GM10847 (cell line): ENCODE measurements around the gene HNRNPC.

ENCODE experiments used
- POLR2A ChIP-seq: IDR thresholded peaks from 2 replicates; pipeline ENCODE4 v1.6.1; 2011; ENCODE audit not compliant: insufficient read length; ENCODE audit errors: extremely low read depth

The HNRNPC gene

DNA sequence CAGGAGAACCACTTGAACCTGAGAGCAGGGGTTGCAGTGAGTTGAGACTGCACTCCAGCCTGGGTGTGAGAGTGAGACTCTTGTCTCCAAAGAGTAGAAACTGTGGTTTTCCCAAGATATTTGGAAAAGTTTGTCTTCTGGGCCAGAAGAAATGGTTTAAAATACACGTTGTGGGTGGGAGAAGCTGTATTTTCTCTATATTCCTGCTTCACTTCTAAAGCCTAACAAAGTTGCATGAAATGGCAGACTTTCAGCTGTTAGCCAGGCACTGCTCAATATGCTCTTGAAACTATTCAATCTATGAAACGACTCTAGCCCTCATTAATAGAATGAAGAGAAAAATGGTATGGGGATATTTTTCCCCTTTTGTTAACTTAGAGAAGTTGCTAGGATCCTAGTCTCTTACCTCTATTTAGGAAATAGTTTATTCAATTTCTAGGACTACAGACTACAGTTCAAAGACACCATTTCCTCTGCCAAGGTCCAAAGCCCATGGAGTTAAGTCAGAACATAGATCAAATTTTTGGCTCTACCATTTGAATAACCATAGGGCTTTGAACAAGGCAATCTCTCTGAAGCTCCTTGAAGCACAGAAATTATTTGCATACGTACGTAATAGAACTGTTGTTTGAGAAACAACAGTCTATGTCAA, 64.1 kb downstream of the HNRNPC start:
- no peak for TF ChIP-seq POLR2A

DNA sequence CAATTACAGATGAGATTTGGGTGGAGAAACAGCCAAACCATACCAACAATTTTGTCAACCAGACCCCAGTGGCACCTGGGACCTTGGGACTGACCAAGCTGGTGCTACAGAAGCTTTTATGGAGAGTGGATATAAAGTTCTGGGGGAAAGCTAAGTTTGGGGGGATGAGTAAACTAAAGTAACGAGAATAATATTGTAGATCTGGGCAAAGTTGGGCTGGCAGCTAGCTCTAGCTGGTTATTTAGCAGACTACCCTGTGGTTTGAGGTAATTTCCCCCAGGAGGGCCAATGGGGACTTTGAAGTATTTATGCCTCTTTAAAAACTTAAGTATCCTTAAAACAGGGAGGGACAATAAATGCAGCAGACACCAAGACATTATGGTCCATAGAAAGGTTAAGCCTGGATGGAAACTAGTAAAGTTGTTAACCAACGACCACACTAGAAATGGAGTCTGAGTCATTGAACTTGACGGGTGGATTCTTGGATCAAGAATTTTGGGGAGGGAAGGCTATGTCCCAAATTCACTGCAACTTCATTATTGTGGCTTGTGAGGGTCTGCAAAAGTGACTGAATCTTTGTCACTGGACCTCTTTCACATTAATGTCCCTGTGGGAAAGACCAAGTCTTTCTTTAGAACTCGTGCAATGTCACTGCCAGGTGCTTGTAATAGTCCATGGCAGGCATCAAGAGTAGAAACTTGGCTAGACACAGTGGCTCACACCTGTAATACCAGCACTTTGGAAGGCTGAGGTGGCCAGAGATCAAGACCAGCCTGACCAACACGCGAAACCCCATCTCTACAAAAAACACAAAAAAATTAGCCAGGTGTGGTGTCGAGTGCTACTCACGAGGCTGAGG, 64.8 kb downstream of the HNRNPC start:
- TF ChIP-seq POLR2A, result no peak

DNA sequence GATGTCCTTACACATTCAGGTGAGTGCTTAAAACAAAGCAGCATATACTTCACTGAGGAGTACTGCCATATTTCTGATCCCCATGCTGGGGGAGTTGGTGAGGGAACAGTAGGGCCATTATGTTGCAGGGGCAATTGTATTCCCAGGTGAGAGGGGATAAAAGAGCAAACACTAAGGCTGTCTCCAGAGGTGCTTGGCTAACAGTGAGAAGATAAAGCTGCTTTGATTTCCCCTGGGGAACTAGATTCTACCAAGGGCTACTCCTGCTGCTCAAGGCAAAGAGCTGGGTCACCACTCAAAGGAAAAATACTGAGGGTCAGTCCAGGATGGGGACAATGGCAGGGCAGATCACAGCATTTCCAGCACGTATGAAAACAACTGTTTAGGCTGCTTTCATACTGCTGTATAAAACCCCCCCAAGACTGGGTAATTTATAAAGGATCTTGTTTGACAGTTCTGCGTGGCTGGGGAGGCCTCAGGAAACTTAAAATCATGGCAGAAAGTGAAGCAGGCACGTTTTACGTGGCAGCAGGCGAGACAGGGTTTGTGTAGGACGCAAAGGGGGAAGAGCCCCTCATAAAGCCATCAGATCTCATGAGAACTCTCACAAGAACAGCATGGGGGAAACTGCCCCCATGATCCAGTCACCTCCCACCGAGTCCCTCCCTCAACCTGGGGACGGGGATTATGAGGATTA, 65.6 kb downstream of the HNRNPC start:
- TF ChIP-seq POLR2A, result no peak

DNA sequence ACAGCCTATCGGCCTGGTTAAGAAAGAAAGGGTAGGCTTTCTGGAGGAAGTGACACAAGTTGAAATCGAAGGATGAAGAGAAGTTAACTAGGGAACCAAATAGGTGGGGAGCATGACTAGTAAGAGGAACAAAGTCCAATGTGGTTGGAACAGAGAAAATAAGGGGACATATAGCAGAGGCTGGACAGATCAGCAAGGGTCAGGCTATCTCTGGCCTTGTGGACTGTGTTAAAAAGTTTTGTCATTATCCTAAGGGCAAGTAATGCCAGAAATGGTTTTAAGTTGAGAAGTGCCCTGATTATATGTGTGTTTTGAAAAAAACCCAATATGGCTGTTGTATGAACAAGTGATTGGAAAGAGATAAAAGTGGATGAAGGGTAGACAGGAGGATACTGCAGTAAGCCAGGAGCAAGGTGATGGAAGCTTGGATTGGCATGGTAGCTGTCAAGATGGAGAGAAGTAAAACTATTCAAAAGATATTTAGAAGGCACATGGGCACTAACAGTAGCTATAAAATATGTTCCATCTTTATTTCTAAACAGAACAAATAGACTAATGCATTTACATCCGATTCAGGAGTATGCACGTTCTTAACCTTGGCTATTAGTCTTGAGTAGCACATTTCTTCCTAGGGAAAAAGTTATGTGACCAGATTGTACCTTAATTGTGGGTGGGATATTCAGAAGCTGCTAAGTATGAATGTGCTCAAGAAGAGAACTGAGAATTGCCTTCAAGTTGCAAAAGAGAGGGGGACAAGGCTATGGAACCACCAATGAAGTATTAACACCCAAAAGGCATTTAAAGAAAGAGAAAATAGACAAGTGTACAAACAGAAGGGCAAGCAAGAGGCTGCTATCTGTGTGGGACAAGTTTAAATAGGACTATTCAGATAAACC, 66.5 kb downstream of the HNRNPC start:
- no peak for TF ChIP-seq POLR2A

DNA sequence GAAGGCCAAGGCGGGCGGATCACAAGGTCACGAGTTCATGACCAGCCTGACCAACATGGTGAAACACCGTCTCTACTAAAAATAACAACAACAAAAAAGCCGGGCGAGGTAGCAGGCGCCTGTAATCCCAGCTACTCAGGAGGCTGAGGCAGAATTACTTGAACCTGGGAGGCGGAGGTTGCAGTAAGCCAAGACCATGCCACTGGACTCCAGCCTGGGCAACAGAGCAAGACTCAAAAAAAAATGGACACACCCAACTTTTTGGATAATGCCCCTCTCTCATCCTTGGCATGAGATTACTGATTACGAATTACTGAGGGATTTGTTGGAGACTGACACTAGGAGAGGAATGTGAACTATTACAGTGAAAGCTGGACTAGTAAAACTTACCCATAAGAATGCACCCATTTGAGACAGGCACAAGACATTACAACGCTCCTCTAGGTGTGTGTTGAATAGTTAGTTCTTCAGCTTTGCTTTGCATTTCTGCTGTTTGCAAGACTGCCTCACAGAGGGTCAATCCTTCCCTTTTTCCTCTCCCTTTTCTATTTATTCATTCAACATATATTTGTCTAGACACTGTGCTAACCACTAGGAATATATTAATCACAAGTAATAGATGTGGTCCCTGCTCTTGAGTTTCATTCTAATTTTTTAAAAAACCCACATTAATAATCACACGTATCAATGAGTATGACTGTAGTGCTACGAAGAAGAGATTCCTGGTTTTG, 67.3 kb downstream of the HNRNPC start:
- TF ChIP-seq POLR2A, result no peak

DNA sequence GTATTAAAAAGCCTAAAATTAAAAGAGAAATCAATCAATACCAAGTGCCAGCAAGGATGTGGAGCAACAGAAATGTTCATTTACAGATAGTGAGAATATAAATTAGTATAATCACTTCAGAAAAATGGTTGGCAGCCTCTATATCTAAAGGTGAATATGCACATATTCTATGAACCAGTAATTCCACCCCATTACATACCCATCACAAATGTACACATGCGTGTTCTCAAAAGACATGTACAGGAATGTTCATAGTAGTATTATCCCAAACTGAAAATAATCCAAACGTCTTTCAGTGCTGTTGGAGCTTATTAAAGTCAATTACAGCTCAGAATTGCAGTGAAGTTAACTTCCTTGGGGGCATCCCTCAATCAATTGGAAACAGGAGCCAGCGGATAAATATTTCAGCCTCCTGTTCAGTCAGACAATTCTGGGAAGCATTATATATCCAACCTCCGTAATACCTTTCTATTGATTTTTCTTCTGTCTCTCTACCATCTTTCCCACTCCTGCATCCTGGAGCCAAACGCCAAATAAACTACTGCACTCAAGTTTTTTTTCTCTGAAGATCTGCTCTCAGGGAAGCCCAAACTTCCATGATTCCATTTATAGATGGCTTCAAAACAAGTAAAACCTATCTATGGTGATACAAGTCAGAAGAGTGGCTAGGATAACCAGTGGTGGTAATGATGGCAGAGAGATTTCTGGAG, 68.3 kb downstream of the HNRNPC start:
- no peak for TF ChIP-seq POLR2A

DNA sequence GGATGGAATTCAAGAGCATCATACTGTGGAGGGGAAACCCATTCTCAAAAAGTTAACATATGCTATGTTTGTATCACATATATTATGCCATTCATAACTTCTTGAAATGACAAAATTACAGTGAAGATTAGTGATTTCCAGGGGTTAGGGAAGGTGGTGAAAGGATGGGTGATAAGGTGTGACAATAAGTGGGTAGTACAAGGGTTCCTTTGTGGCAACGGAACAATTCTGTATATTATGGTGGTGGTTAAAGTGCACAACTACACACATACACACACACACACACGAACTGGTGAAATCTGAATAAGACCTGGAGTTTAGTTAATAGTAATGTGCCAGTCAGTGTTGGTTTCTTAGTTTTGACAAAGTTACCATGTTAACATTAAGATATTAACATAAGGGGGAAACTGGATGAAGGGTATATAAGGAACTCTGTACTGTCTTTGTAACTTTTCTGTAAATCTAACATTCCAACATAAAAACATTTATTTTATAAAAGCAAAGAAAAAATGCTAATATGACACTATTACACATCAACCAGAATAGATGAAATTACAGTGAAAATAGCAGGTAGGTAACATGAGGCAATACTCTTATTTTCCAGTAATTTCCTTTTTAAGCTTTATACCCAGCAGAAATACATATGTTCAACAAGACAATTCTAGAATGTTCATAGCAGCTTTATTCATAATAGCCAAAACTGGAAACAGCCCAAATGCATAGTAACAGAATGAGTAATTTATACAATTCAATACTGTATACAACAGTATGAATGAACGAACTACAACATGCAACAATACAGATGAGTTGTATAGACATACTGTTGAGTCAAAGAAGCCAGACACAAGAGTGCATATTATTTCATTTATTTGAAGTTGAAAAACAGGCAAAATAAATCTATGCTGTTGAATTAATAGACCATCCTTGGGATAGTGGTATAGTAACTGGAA, 69.4 kb downstream of the HNRNPC start:
- TF ChIP-seq POLR2A, result no peak

DNA sequence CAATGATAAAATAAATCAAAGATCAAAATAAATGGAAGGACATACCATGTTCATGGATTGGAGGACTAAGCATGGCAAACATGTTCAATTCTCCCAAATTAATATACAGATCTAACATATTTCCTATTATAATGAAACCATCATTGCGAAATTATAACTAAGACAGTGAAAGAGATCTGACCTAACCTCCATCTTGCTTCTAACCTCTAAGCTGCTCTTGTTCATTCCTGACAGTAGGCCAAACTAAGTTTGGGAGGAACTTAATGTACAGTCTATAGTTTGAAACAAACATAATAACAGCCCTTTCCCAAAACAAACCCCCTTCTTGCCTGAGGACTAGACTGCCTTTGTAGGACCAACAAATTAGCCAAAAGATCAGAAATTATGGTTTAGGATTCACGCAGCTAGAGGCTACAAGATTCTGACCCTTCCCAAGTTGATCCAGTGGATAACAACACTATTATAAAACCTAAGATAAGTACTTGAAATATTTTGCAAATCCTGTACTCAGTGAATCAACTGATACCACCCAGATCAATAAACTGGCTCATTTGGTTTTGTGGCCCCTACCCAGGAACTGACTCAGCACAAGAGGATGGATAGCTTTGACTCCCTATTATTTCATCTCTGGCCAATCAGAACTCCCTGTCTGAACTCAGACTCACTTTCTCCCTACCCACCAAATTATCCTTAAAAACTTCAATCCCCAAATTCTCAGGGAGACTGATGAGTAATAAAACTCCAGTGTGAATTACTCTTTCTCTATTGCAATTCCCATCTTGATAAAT, 71.6 kb downstream of the HNRNPC start:
- TF ChIP-seq POLR2A, result no peak

DNA sequence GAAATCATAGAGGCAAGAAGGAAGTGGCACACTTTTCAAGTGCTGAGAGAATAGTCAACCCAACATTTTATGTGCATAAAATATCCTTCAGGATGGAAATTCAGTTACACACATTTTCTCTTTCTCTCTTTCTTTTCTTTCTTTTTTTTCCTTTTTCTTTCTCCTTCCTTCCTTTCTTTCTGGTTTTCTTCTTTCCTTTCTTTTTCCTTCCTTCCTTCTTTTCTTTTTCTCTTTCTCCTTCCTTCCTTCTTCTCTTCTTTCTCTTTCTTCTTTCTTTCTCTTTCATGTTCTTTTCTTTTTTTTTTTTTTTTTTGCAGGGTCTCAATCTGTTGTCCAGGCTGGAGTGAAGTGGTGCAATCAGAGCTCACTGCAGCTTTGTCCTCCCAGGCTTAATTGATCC, 74.6 kb downstream of the HNRNPC start:
- no peak for TF ChIP-seq POLR2A

DNA sequence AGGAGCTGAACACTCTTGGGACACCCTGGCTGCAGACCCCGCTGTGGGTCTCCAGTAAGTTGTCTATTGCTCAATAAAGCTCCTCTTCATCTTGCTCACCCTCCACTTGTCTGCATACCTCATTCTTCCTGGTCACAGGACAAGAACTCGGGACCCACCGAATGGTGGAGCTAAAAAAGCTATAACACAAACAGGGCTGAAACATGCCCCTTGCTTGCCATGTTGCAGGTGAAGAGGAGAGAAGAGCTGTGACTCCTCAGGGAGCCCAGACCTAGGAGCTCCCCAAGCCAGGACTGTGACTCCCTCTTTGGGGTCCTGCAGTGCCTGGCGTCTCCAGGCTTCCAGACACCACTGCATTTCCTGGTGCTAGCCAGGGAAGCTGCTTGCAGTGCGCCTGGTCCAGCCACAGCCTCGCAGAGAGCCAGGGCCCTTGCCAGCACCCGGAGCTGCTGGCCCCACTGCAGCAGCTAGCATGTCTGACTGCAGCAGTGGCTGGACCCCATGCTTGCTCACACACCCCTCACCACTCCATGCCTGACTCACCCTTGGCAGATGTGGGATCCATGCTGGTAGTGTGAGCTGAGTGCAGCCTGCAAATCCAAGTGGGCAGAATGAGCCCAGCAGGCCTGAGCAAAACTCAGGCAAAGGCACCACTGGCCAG, 76.2 kb downstream of the HNRNPC start:
- no peak for TF ChIP-seq POLR2A

DNA sequence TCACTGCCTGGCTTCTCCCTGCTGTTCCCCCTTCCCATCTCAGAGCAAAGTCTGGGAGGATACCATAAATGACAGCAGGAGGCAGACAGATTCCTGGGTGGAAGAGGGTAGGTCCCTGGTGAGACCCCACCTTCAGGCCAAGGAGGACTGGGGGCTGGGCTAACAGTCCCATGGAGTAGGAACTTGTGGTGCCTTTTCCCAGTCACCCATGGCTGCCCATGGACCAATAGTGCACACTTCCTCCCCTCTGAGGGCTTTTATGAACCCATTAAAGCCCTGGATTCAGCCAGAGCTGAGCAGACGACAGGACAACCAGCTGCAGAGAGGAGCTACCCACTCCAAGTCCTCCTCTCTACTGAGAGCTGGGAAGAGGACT, 76.8 kb downstream of the HNRNPC start:
- TF ChIP-seq POLR2A, result no peak
